K562 (cell line): Measurements from ENCODE around the gene NUSAP1. TPM values are rescaled to one million over a fixed set of nuclear protein-coding genes. Genes with fewer than 3 reads are reported as not detected.
A peak's percentile ranks its signal among the peaks of the same experiment; 100 is the strongest.

Source experiments
- ATAC-seq: fragments of 200-7000 bp; cut with Tn5 transposase; 3 replicates; pipeline ENCODE4 v1.9.1; 2020; ENCODE audit warnings: moderate library complexity
- BruUV-seq: library from RNA; stranded (reverse); fragments of 400-500 nt; replicated peaks from 2 replicates; lab custom pipeline; 2021; lab: Mats Ljungman, UMichigan
- CTCF ChIA-PET: fragments of 300-600 bp; formaldehyde crosslinking; extraction: SDS; loops from one replicate; lab custom pipeline; 2021; ENCODE audit warnings: low intra/inter-chr PET ratio; lab: Yijun Ruan, JAX
- POLR2A ChIA-PET: fragments of 300-600, 350-650 bp; sonication (Branson Sonifier 250); formaldehyde crosslinking; extraction: SDS; loops from one replicate; lab custom pipeline; 2021; ENCODE audit warnings: antibody characterized with exemption, inconsistent platforms; lab: Yijun Ruan, JAX
- DNase-seq, 4 experiments: peaks; one replicate each; pipeline versions ENCODE4 v3.0.0 to v3.0.0-alpha.2; 2011 to 2018; ENCODE audit warnings: low spot score in 3 of 4, mixed read lengths in 3 of 4; ENCODE audit errors: extremely low read depth in 1 of 4
- FAIRE-seq: peaks from 2 replicates; lab custom pipeline; 2011; peaks lifted over from hg19 to GRCh38; lab: Jason Lieb, UNC
- H2AFZ ChIP-seq: 2 replicates; pipeline ENCODE4 v1.6.0; 2011; ENCODE audit warnings: low read depth, low read length, control low read depth, inconsistent platforms
- H3K27ac ChIP-seq: fragments of 200-600 bp; 3 replicates; pipeline ENCODE4 v1.8.0; 2011; ENCODE audit warnings: low read depth, mild to moderate bottlenecking, control low read depth, inconsistent platforms, low read length, moderate library complexity, mixed read lengths; ENCODE audit errors: extremely low read depth
- H3K27me3 ChIP-seq, 2 experiments: fragments of 300-600 bp in 1 of 2; 2 replicates in 1 of 2; 3 replicates in 1 of 2; pipeline versions ENCODE4 v1.6.0 to v1.8.0; 2011; ENCODE audit warnings: inconsistent platforms in 2 of 2, low read length in 2 of 2, mild to moderate bottlenecking in 1 of 2, mixed read lengths in 1 of 2, moderate library complexity in 1 of 2; ENCODE audit not compliant: control insufficient read depth in 2 of 2, insufficient read depth in 2 of 2
- H3K36me3 ChIP-seq: fragments of 300-600 bp; 3 replicates; pipeline ENCODE4 v1.8.0; 2011; ENCODE audit warnings: mild to moderate bottlenecking, low read length, inconsistent platforms; ENCODE audit not compliant: control insufficient read depth, insufficient read depth
- H3K4me1 ChIP-seq, 2 experiments: fragments of 200-600 bp in 1 of 2; replicated peaks in 1 of 2; 2 replicates in 1 of 2; 3 replicates in 1 of 2; pipeline versions ENCODE4 v1.5.1 to v1.8.0; 2011; ENCODE audit warnings: inconsistent platforms in 2 of 2, low read length in 2 of 2, mild to moderate bottlenecking in 1 of 2, mixed read lengths in 1 of 2, moderate library complexity in 1 of 2; ENCODE audit not compliant: control insufficient read depth in 2 of 2, insufficient read depth in 2 of 2
- H3K4me2 ChIP-seq: 2 replicates; pipeline ENCODE4 v1.6.1; 2011; ENCODE audit warnings: low read length, control low read depth, inconsistent platforms, mixed read lengths; ENCODE audit not compliant: insufficient read depth
- H3K4me3 ChIP-seq: fragments of 200-600 bp; sonication (generic), shearing (Covaris generic); 2 replicates; pipeline ENCODE4 v1.5.1; 2016; ENCODE audit warnings: control low read depth, inconsistent platforms
- H3K79me2 ChIP-seq: fragments of 200-600 bp; 3 replicates; pipeline ENCODE4 v1.8.0; 2011; ENCODE audit warnings: low read length, inconsistent platforms; ENCODE audit not compliant: control insufficient read depth, insufficient read depth
- H3K9ac ChIP-seq, 2 experiments: 2 replicates each; pipeline versions ENCODE4 v1.6.0 to v1.6.1; 2011; ENCODE audit warnings: low read depth in 2 of 2, low read length in 2 of 2, control low read depth in 1 of 2, inconsistent platforms in 1 of 2, mild to moderate bottlenecking in 1 of 2, mixed read lengths in 1 of 2; ENCODE audit not compliant: insufficient read depth in 1 of 2
- H3K9me1 ChIP-seq: one replicate; pipeline ENCODE4 v1.6.0; 2011; ENCODE audit warnings: inconsistent platforms, mild to moderate bottlenecking, low read length, moderate library complexity; ENCODE audit not compliant: control insufficient read depth, insufficient read depth
- H3K9me3 ChIP-seq: replicated peaks from 2 replicates; pipeline ENCODE4 v1.5.1; 2011; ENCODE audit warnings: low read depth, low read length, inconsistent platforms; ENCODE audit not compliant: control insufficient read depth, insufficient read depth
- H4K20me1 ChIP-seq: replicated peaks from 2 replicates; pipeline ENCODE4 v1.6.1; 2011; ENCODE audit warnings: low read length, inconsistent platforms, mixed read lengths; ENCODE audit not compliant: control insufficient read depth, insufficient read depth
- BDP1 ChIP-seq: IDR thresholded peaks from 3 replicates; pipeline ENCODE4 v1.6.1; 2011; ENCODE audit not compliant: insufficient read length, insufficient read depth
- BRF1 ChIP-seq: IDR thresholded peaks from 3 replicates; pipeline ENCODE4 v1.6.1; 2011; ENCODE audit warnings: borderline replicate concordance, mild to moderate bottlenecking; ENCODE audit not compliant: insufficient read length; ENCODE audit errors: extremely low read depth
- FIP1L1 ChIP-seq: fragments of 200-400 bp; formaldehyde crosslinking; IDR thresholded peaks from 2 replicates; pipeline ENCODE4 v1.6.1; 2018; ENCODE audit warnings: mild to moderate bottlenecking, low read depth, low read length; ENCODE audit not compliant: poor library complexity, severe bottlenecking
- MTA3 ChIP-seq: fragments of 450-650 bp; formaldehyde crosslinking; IDR thresholded peaks from 2 replicates; pipeline ENCODE4 v1.6.1; 2017; ENCODE audit warnings: mild to moderate bottlenecking, borderline replicate concordance
- NR2F6 ChIP-seq: fragments of 450-650 bp; formaldehyde crosslinking; IDR thresholded peaks from 2 replicates; pipeline ENCODE4 v1.4.0; 2020; ENCODE audit warnings: mild to moderate bottlenecking
- ZNF121 ChIP-seq: sonication (generic); formaldehyde crosslinking; conservative IDR thresholded peaks from 2 replicates; pipeline ENCODE4 v1.8.0; 2022; ENCODE audit warnings: missing genetic modification reagents
- ZSCAN32 ChIP-seq: fragments of 450-650 bp; formaldehyde crosslinking; IDR thresholded peaks from 2 replicates; pipeline ENCODE4 v1.4.0; 2020; ENCODE audit warnings: mild to moderate bottlenecking, moderate library complexity
- WGBS: fragments of 100-300 bp; shearing (Covaris generic); methylation state at CpG from one replicate; pipeline ENCODE4 v1.1.6; 2016; ENCODE audit warnings: low coverage, mixed read lengths; ENCODE audit not compliant: insufficient coverage; ENCODE audit errors: missing lambda C conversion rate; 5-methylcytosine and 5-hydroxymethylcytosine counted together
- in situ Hi-C: fragments of 300-500 bp; cut with MboI; formaldehyde crosslinking; loops from 4 replicates; pipeline ENCODE4 v1.15.0; 2018; ENCODE audit warnings: inconsistent platforms, mixed read lengths
- intact Hi-C: fragments of 100-400 bp; cut with micrococcal nuclease; formaldehyde crosslinking; loops from 2 replicates; pipeline ENCODE4 v1.14.2; 2022
- polyA plus RNA-seq, 8 experiments: library from polyadenylated mRNA; depleted of rRNA in 4 of 8; stranded (reverse) in 5 of 8; unstranded in 3 of 8; fragments of >200 nt; fragmentation: Nextera tagmentation in 2 of 8; fragmentation: Illumina TruSeq in 1 of 8; extraction: Ambion mirVana in 2 of 8; extraction: Trizol in 1 of 8; gene quantifications; 2 replicates each; pipeline versions ENCODE4 v1.2.1 to v1.2.3, GENCODE V29; 2011 to 2014; ENCODE audit warnings: inconsistent platforms in 1 of 8, missing spikeins in 1 of 8
- total RNA-seq, 7 experiments: library from RNA; depleted of rRNA in 6 of 7; stranded (reverse); fragments of >200 nt in 6 of 7; fragmentation: Illumina TruSeq in 2 of 7; extraction: Trizol in 2 of 7; gene quantifications; 2 replicates each; pipeline versions ENCODE4 v1.2.1 to v1.2.3, GENCODE V29; 2011 to 2021; ENCODE audit warnings: low replicate concordance in 1 of 7
- TF ChIP-seq, protein P1 (sequence below), 2 experiments: fragments of 450-650 bp; IDR thresholded peaks; 2 replicates each; pipeline ENCODE4 v1.6.1; 2016
- TF ChIP-seq, protein P2 (sequence below): sonication (generic); formaldehyde crosslinking; IDR thresholded peaks from 2 replicates; pipeline ENCODE4 v1.8.1; 2023; ENCODE audit warnings: missing genetic modification reagents, mild to moderate bottlenecking, borderline replicate concordance
- TF ChIP-seq, protein P3 (sequence below): fragments of 200-800 bp; sonication (Bioruptor generic); IDR thresholded peaks from 2 replicates; pipeline ENCODE4 v1.6.1; 2017; ENCODE audit warnings: missing genetic modification characterization, missing compliant biosample characterization
- TF ChIP-seq, protein P4 (sequence below): fragments of 450-650 bp; IDR thresholded peaks from 2 replicates; pipeline ENCODE4 v1.7.0; 2016; ENCODE audit warnings: borderline replicate concordance

The NUSAP1 gene
- total and polyA plus RNA-seq, 9 of the 15 experiments (the other 6 are each of a cell fraction or from before 2014, with no cell fraction given), result 119 to 266 (median 227) TPM

DNA sequence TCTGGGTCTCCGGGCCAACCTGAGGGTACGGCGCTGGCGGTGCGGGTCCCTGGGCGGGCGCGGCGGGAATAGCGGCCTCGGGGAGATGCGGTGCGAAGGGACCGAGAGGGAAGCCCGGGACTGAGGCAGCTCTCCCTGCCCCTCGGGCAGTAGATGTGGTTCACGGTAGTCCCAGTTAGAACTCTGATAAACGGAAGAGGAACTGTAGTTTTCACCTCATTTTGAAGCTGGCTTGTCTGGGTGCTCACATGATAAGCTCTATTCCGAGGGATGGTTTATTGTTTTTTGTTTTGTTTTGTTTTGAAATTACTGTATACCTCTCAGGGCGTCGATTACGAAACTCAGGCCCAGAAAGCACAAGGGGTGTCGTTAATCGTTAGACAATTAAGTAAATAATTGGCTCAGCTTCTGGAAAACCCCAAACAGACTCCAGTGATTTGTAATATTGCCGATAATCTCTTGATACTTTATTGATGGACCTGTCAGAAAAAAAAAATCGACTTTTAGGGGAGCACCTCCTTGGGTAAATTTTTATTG, 413 bp downstream of the NUSAP1 start:
- 2% methylated on average over 26 of the region's 26 CpGs for WGBS
- Histone ChIP-seq H3K4me3 (peak overlapping the region; percentile 83), H3K79me2 (peaks cover 72% of the 10 kb centered on the region), H3K4me1 (peaks cover 4 to 9% of the 10 kb centered on the region in 2 experiments; a peak in 2 of 5 replicates), H4K20me1 (peaks cover 4% of the 10 kb centered on the region; the same call in 1 of the 2 replicates), H3K9me1 (no peaks in the 10 kb centered on the region), H3K4me2 (peak overlapping the region; percentile 90), H3K9me3 (no peaks in the 10 kb centered on the region), H3K36me3 (peaks cover 26% of the 10 kb centered on the region), H3K27me3 (no peaks in the 10 kb centered on the region), H3K27ac (peak overlapping the region; percentile 94), H3K9ac (peak overlapping the region; percentile 90 to 94), H2AFZ (peak overlapping the region; percentile 84)
- ATAC-seq (peak; percentile 56), DNase-seq (no peak), FAIRE-seq (no peak)
- POLR2A ChIA-PET, result interaction anchor here (0.5 to 2.6 kb wide), 32 partner anchors 8 to 486 kb away, joined by 3 to 29 read pairs (median 4); partner anchors contain the start of gene CHAC1
- CTCF ChIA-PET, result no interaction called here
- intact Hi-C loops, result loop anchor here (2.0 to 5.0 kb wide), 2 partner anchors 51 to 102 kb away; partner anchors contain the start of genes CHP1 and EXD1
- in situ Hi-C loops, result no loop called here
- BruUV-seq, result TSS peak; percentile 86
- TF ChIP-seq, protein P1, sequence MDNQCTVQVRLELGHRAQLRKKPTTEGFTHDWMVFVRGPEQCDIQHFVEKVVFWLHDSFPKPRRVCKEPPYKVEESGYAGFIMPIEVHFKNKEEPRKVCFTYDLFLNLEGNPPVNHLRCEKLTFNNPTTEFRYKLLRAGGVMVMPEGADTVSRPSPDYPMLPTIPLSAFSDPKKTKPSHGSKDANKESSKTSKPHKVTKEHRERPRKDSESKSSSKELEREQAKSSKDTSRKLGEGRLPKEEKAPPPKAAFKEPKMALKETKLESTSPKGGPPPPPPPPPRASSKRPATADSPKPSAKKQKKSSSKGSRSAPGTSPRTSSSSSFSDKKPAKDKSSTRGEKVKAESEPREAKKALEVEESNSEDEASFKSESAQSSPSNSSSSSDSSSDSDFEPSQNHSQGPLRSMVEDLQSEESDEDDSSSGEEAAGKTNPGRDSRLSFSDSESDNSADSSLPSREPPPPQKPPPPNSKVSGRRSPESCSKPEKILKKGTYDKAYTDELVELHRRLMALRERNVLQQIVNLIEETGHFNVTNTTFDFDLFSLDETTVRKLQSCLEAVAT (IDR thresholded peaks at IDR 0.05), result peak; percentile 1 to 86; a peak in 2 of 4 replicates
- TF ChIP-seq BRF1 (no peak), ZNF121 (CRISPR knock-in tag) (no peak), NR2F6 (CRISPR knock-in tag) (no peak), ZSCAN32 (no peak), FIP1L1 (no peak), BDP1 (no peak), MTA3 (no peak)
- TF ChIP-seq, protein P2, sequence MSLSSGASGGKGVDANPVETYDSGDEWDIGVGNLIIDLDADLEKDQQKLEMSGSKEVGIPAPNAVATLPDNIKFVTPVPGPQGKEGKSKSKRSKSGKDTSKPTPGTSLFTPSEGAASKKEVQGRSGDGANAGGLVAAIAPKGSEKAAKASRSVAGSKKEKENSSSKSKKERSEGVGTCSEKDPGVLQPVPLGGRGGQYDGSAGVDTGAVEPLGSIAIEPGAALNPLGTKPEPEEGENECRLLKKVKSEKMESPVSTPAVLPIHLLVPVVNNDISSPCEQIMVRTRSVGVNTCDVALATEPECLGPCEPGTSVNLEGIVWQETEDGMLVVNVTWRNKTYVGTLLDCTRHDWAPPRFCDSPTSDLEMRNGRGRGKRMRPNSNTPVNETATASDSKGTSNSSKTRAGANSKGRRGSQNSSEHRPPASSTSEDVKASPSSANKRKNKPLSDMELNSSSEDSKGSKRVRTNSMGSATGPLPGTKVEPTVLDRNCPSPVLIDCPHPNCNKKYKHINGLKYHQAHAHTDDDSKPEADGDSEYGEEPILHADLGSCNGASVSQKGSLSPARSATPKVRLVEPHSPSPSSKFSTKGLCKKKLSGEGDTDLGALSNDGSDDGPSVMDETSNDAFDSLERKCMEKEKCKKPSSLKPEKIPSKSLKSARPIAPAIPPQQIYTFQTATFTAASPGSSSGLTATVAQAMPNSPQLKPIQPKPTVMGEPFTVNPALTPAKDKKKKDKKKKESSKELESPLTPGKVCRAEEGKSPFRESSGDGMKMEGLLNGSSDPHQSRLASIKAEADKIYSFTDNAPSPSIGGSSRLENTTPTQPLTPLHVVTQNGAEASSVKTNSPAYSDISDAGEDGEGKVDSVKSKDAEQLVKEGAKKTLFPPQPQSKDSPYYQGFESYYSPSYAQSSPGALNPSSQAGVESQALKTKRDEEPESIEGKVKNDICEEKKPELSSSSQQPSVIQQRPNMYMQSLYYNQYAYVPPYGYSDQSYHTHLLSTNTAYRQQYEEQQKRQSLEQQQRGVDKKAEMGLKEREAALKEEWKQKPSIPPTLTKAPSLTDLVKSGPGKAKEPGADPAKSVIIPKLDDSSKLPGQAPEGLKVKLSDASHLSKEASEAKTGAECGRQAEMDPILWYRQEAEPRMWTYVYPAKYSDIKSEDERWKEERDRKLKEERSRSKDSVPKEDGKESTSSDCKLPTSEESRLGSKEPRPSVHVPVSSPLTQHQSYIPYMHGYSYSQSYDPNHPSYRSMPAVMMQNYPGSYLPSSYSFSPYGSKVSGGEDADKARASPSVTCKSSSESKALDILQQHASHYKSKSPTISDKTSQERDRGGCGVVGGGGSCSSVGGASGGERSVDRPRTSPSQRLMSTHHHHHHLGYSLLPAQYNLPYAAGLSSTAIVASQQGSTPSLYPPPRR, result 0 out of 2 replicates have a peak, but pooled peaks have one; percentile 3
- TF ChIP-seq, protein P3, sequence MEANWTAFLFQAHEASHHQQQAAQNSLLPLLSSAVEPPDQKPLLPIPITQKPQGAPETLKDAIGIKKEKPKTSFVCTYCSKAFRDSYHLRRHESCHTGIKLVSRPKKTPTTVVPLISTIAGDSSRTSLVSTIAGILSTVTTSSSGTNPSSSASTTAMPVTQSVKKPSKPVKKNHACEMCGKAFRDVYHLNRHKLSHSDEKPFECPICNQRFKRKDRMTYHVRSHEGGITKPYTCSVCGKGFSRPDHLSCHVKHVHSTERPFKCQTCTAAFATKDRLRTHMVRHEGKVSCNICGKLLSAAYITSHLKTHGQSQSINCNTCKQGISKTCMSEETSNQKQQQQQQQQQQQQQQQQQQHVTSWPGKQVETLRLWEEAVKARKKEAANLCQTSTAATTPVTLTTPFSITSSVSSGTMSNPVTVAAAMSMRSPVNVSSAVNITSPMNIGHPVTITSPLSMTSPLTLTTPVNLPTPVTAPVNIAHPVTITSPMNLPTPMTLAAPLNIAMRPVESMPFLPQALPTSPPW (CRISPR knock-in tag), result no peak
- TF ChIP-seq, protein P4, sequence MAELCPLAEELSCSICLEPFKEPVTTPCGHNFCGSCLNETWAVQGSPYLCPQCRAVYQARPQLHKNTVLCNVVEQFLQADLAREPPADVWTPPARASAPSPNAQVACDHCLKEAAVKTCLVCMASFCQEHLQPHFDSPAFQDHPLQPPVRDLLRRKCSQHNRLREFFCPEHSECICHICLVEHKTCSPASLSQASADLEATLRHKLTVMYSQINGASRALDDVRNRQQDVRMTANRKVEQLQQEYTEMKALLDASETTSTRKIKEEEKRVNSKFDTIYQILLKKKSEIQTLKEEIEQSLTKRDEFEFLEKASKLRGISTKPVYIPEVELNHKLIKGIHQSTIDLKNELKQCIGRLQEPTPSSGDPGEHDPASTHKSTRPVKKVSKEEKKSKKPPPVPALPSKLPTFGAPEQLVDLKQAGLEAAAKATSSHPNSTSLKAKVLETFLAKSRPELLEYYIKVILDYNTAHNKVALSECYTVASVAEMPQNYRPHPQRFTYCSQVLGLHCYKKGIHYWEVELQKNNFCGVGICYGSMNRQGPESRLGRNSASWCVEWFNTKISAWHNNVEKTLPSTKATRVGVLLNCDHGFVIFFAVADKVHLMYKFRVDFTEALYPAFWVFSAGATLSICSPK, result no peak
